Spleen (tissue), 7 donors: Measurements from ENCODE around the gene PPIL4.

Experiments
- POLR2A ChIP-seq, 3 donors: fragments of 450-650 bp; IDR thresholded peaks; one replicate each; pipeline ENCODE4 v1.5.1; 2017; ENCODE audit warnings: antibody characterized with exemption in 3 of 3, mild to moderate bottlenecking in 1 of 3
- POLR2AphosphoS5 ChIP-seq, 3 donors: sonication (generic); formaldehyde crosslinking; IDR thresholded peaks; one replicate each; pipeline ENCODE4 v1.5.1; 2017; ENCODE audit warnings: antibody characterized with exemption in 3 of 3
- TF ChIP-seq, protein P1 (sequence below), 11 experiments: fragments of 200-600 bp in 7 of 11; fragments of 450-650 bp in 4 of 11; sonication (generic) in 4 of 11; IDR thresholded peaks in 8 of 11; conservative IDR thresholded peaks in 3 of 11; 1 replicate in 7 of 11; 2 replicates in 4 of 11; pipeline versions ENCODE4 v1.4.0 to v1.8.0; 2016 to 2021; ENCODE audit warnings: antibody characterized with exemption in 11 of 11, inconsistent platforms in 4 of 11, mild to moderate bottlenecking in 1 of 11
- donor health status: DM: no; HTN: no; CAD: no; lungs with moderate emphysema.
- donor health status: DM: no; HTN: no; CAD: no.
- donor health status: DM: no; HTN: no; CAD: no.

DNA sequence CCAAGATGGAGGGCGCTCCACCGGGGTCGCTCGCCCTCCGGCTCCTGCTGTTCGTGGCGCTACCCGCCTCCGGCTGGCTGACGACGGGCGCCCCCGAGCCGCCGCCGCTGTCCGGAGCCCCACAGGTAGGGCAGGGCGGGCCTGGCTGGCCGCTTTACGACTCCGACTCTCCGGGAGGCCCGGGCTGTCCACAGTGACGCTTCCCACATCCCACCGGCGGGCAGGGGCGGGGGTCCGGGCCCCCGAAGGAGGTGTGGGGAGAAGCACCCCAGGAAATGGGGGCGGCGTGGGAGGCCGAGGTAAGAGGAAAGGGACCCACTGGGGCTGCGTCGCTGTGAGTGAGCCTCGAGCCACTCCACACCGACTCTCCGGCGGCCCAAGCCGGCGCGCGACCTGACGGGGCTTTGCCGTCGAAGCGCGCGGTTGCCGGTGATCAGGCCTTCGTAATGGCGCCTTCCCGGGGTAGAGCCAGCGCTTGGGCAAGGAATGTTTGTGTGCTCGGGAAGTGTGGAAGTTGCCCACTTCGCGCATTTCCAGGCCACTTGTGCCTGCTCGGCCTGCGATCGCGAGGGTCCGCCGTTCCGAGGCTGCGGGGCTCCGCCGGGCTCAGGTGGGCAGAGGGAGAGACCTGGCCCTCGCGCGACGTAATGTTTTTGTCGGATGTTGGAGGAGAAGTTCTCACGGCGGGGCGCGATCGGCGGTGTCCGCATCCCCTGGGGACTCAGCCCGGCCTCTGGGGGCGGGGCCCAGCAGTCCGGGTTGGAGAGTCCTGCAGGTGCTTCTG is 20.8 kb upstream of the PPIL4 start:
- TF ChIP-seq, protein P1, sequence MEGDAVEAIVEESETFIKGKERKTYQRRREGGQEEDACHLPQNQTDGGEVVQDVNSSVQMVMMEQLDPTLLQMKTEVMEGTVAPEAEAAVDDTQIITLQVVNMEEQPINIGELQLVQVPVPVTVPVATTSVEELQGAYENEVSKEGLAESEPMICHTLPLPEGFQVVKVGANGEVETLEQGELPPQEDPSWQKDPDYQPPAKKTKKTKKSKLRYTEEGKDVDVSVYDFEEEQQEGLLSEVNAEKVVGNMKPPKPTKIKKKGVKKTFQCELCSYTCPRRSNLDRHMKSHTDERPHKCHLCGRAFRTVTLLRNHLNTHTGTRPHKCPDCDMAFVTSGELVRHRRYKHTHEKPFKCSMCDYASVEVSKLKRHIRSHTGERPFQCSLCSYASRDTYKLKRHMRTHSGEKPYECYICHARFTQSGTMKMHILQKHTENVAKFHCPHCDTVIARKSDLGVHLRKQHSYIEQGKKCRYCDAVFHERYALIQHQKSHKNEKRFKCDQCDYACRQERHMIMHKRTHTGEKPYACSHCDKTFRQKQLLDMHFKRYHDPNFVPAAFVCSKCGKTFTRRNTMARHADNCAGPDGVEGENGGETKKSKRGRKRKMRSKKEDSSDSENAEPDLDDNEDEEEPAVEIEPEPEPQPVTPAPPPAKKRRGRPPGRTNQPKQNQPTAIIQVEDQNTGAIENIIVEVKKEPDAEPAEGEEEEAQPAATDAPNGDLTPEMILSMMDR (IDR thresholded peaks at IDR 0.05 in 8 of 11, conservative IDR thresholded peaks at IDR 0.05 in 3 of 11) = no peak
- TF ChIP-seq POLR2A (IDR thresholded peaks at IDR 0.05) (no peak), POLR2AphosphoS5 (IDR thresholded peaks at IDR 0.05) (peak; percentile 46 to 84 (median 75))
